Measurements from ENCODE around the gene ARHGEF10L. TPM values are rescaled to one million over a fixed set of nuclear protein-coding genes. Genes with fewer than 3 reads are reported as not detected.

ARHGEF10L gene
- total RNA-seq, 3 donors from 2014 or later (not counting 1 experiment from before 2014, with no cell fraction given), result 0.70 to 1.7 (median 0.94) TPM

- Histone ChIP-seq H3K4me1 (ENCODE audit: control insufficient read depth, insufficient read depth, low read length) (peaks cover 5% of the 10 kb centered on the region), H3K27ac (ENCODE audit: low read length) (no peak overlapping the region), H3K27me3 (ENCODE audit: control insufficient read depth, insufficient read depth, low read length) (no peaks in the 10 kb centered on the region), H3K9me3 (ENCODE audit: control insufficient read depth, insufficient read depth, low read length) (no peaks in the 10 kb centered on the region), H3K36me3 (ENCODE audit: control insufficient read depth, insufficient read depth, low read length) (no peaks in the 10 kb centered on the region), H3K4me3 (ENCODE audit: low read length) (no peak overlapping the region)
- Mint-ChIP-seq H3K36me3 (no peaks in the 10 kb centered on the region), H3K27ac (no peak overlapping the region), H3K9me3 (no peaks in the 10 kb centered on the region), H3K4me1 (no peaks in the 10 kb centered on the region), H3K4me3 (no peak overlapping the region), H3K27me3 (ENCODE audit: low read depth in 2 of 2) (peaks cover 0 to 4% of the 10 kb centered on the region in 2 donors)
- intact Hi-C loops (cut with micrococcal nuclease), result no loop called here
- 78% methylated on average over 10 of the region's 10 CpGs for WGBS (ENCODE audit: insufficient coverage)
- DNase-seq, result no peak
- TF ChIP-seq CTCF (IDR thresholded peaks at IDR 0.05), result no peak
- no peak for ATAC-seq
These were observed 82.2 kb downstream of the ARHGEF10L start for GRCh38 chr1:17621691-17622090.

- Mint-ChIP-seq H3K4me1 (no peaks in the 10 kb centered on the region), H3K9me3 (no peaks in the 10 kb centered on the region), H3K27me3 (ENCODE audit: low read depth in 2 of 2) (peaks cover 0 to 4% of the 10 kb centered on the region in 2 donors), H3K36me3 (no peaks in the 10 kb centered on the region), H3K4me3 (no peak overlapping the region), H3K27ac (no peak overlapping the region)
- Histone ChIP-seq H3K9me3 (ENCODE audit: control insufficient read depth, insufficient read depth, low read length) (no peaks in the 10 kb centered on the region), H3K27me3 (ENCODE audit: control insufficient read depth, insufficient read depth, low read length) (no peaks in the 10 kb centered on the region), H3K36me3 (ENCODE audit: control insufficient read depth, insufficient read depth, low read length) (no peaks in the 10 kb centered on the region), H3K4me3 (ENCODE audit: low read length) (no peak overlapping the region), H3K27ac (ENCODE audit: low read length) (no peak overlapping the region), H3K4me1 (ENCODE audit: control insufficient read depth, insufficient read depth, low read length) (peaks cover 2% of the 10 kb centered on the region)
- TF ChIP-seq CTCF (IDR thresholded peaks at IDR 0.05), result no peak
- no peak for DNase-seq
- intact Hi-C loops (cut with micrococcal nuclease), result no loop called here
- WGBS (ENCODE audit: insufficient coverage), result 94% methylated on average over 22 of the region's 22 CpGs
- ATAC-seq, result no peak
These were observed 83.3 kb downstream of the ARHGEF10L start for GRCh38 chr1:17622823-17623222.

- Histone ChIP-seq H3K4me3 (ENCODE audit: low read length) (no peak overlapping the region), H3K4me1 (ENCODE audit: control insufficient read depth, insufficient read depth, low read length) (peaks cover 6% of the 10 kb centered on the region), H3K27me3 (ENCODE audit: control insufficient read depth, insufficient read depth, low read length) (no peaks in the 10 kb centered on the region), H3K9me3 (ENCODE audit: control insufficient read depth, insufficient read depth, low read length) (no peaks in the 10 kb centered on the region), H3K36me3 (ENCODE audit: control insufficient read depth, insufficient read depth, low read length) (no peaks in the 10 kb centered on the region), H3K27ac (ENCODE audit: low read length) (no peak overlapping the region)
- Mint-ChIP-seq H3K9me3 (no peaks in the 10 kb centered on the region), H3K27me3 (ENCODE audit: low read depth in 2 of 2) (no peaks in the 10 kb centered on the region), H3K4me3 (no peak overlapping the region), H3K36me3 (no peaks in the 10 kb centered on the region), H3K4me1 (no peaks in the 10 kb centered on the region), H3K27ac (no peak overlapping the region)
- 77% methylated on average over 8 of the region's 8 CpGs for WGBS (ENCODE audit: insufficient coverage)
- no peak for TF ChIP-seq CTCF (IDR thresholded peaks at IDR 0.05)
- ATAC-seq (no peak), DNase-seq (no peak)
- intact Hi-C loops (cut with micrococcal nuclease), result no loop called here
These were observed 85.2 kb downstream of the ARHGEF10L start for GRCh38 chr1:17624611-17625233.
